Activated naive CD4-positive, alpha-beta T cell treated with Interleukin-2 at 50 U/mL for 16 hours (primary cell): ENCODE measurements around the gene SAFB.

Source experiments
- DNase-seq: peaks from one replicate; pipeline ENCODE4 v3.0.0-alpha.2; 2020

SAFB gene

GRCh38 chr19:5671600-5671999, 48.7 kb downstream of the SAFB start:
- no peak for DNase-seq

DNA sequence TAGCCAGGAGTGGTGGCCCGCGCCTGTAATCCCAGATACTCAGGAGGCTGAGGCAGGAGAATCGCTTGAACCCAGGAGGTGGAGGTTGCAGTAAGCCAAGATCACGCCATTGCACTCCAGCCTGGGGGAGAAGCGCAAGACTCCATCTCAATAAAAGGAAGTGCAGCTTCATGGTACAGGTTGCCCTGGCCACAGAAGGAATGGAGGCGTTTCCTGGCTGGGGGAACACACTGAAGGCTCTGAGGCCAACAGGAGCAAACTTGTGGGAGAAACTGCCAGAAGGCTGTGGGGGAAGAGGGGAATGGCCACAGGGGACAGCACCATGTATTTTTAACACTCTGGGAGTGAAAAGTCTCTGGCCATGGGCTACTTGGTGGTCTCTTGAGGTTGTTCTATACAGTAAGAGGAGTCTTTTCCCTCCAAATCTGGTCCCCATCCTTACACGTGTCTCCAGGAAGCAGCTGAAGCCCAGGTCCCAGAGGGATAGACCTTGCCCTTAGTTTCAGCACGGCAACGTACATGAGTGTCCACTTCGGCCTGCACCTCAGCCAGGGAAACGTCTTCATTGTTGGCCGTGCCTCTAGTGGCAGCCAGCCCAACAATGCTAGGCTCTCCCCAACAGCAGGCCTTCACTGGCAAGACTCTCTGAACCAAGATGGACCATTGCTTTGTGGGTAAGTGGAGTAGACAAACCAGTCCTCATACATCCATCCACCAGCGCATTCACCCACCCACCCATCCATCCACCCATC, 50.0 kb downstream of the SAFB start:
- DNase-seq, result no peak

- DNase-seq, result no peak
Observed at GRCh38 chr19:5673752-5674151, 50.9 kb downstream of the SAFB start.

DNA sequence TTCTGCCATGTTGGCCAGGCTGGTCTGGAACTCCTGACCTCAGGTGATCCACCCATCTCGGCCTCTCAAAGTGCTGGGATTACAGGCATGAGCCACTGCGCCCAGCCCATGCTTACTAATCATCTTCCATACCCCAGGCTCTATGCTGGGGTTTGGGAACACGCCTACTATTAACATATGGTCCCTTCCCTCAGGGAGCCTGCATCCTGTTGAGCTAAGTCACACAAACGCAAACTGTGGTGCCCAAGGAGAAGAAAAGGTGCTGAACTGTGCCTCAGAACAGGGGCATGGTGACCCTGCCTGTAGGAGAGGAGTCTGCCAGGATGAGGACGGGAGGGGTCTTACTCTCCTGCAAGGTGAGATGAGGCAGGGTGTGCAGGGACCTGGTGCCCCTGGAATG, 51.8 kb downstream of the SAFB start:
- no peak for DNase-seq

DNA sequence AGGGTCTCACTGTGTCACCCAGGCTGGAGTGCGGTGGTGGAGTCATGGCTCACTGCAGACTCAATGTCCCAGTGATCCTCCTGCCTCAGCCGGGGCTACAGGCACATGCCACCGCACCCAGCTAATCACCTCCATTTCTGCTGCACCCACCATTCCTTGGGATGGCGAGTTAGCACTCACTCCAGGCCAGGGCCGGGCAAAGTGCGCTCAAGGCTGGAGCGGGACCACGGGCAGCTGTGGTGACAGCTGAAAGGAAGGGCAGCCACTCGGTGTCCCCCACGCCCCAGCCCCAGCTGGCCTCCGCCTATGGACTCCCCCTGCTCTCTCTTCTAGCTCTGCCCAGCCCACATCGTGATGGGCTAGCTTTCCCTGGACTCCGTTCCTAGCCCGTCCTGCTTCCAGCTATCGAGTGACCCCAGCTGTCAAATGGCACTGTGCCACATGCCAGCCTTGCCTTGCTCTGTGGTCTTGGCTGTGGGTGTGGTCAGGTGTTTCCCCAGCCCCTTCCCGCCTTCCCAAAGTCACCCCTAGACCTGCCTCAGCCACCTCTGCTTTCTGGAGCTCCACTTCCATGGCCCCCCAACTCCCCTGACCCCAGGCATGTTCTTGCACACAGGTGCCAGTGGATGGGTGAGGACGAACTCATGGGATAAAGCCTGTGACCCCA, 53.4 kb downstream of the SAFB start:
- no peak for DNase-seq

DNA sequence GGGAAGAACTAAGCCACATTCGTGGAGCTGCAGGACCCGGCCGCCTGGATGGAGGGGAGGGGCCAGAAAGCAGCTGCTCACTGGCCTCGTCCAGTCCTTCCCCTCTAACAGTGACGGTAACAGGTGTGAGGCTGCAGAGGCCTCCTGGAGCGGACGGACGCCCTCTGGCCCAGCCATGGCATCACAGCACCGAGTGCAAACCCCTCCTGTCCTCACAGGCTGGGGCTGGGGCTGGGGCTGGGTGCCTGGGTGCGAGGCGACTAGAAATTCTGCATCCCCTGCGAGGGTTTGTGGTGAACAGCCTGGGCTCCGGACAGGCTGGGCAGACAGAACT, 53.9 kb downstream of the SAFB start:
- no peak for DNase-seq

DNA sequence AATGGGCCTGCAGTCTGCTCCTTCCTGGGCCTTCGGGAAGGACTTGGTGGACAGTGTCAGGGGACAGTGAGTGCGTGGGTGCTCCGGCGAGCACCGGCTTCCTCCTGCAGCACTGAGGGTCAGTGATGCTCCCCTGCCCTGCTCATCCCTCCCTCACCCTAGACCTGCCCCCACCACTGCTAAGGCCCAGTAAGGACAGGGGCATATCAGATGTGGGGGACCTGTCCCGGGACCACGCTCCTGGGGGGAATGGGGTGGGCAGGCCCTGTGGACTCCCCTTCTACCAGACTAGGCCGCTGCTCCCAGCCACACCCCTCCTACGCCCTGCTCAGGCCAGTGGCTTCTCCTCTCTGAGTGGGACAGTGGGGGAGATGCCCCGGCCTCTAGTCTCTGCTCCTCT, 54.3 kb downstream of the SAFB start:
- DNase-seq, result no peak

DNA sequence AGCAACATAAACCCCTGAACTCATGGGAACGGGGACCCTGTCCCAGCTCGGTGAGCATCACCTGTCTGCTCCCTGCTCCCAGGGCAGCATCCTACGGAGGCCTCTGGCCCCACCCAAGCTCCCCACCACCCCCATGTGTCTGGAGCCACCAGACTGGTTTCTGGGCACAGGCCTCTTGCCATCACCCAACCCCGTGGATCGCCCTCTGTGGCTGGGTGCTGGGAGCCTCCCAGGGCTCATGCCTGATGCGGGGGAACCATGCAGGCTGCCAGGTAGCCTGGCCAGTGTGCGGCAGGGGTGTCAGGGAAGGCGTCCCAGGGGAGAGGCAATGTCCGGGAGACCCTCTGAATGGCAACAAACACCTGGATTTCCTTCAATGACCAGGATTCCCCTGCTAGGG, 54.7 kb downstream of the SAFB start:
- no peak for DNase-seq

DNA sequence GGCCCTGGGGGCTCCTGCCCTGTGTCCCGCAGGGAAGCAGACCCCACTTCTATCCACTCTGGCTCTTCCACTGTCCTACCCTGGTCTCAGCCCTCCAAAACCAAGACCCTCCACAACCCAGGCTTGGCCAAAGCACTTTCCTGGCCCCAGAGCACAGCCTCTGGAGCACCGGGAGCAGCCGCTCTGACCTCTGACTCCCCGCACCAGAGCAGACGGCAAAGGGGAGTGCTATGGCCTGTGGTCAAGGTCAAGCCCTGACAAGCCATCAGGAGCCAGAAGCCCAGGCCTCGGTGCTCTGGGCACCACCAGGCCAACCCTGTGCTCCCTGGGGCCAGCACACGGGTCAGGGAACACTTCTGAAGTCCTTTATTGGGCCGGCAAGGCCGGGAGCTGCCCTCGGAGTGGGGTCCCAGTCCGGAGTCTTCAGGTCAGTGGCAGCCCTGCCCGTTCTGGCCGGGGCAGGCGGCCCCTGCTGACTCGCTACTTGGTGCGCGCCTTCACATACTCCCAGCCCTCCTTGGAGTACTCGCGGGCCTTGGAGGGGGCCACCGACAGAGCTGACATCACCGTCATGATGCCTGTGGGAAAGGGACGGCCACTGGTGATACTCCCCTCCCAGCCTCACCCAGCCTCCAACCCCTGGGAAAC, 55.3 kb downstream of the SAFB start:
- DNase-seq, result no peak

DNA sequence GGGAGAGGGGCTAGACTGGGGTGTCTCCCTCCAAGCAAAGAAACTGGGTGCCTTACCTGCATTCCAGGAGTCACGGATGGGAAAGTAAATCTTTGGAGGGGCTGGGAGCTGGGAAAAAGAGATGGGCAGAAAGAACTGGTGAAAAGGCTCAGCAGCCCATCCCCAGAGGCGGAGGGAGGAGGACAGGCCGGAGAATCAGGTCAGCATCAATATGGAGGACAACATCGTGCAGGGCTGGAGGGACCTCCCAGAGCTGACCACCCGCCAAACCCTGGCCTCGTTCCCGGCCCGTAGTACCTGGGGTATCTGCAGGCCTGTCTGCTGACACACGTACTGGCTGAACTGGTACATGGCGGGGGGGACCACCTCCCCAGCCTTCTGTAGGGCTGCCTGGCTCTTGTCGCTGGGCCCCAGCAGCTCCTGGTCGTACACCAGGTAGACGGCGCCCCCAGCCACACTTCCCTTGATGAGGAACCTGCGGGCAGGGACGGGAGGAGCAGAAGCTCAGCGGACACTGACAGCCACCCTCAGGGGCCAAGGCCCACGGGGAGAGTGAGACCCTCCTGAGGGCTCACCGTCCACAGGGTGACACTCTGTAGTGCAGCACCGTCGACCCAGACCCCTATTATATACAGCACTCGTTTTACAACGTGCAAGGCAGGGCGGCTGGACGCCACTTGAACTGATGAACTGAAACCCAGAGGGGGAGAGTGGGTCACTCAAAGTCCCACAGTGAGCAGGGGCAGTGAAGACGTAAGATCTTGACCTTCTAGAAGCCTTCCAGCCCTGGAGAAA, 56.6 kb downstream of the SAFB start:
- no peak for DNase-seq

DNA sequence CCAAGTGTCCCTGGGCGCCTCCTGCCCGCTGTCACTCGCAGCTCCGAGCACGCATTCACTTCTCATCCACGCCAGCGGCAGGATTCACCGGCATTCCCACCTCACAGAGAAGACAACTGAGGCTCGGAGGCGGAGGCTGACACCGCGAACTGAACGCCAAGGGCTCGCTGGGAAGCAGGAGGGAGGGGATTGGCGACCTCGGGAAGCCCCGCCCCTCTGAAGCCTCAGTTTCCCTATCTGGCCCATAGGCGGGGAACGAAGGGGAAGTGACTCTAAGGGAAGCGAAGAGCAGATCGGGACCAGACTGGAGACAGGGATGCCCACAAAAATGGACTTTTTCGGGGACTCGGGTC, 57.2 kb downstream of the SAFB start:
- no peak for DNase-seq

DNA sequence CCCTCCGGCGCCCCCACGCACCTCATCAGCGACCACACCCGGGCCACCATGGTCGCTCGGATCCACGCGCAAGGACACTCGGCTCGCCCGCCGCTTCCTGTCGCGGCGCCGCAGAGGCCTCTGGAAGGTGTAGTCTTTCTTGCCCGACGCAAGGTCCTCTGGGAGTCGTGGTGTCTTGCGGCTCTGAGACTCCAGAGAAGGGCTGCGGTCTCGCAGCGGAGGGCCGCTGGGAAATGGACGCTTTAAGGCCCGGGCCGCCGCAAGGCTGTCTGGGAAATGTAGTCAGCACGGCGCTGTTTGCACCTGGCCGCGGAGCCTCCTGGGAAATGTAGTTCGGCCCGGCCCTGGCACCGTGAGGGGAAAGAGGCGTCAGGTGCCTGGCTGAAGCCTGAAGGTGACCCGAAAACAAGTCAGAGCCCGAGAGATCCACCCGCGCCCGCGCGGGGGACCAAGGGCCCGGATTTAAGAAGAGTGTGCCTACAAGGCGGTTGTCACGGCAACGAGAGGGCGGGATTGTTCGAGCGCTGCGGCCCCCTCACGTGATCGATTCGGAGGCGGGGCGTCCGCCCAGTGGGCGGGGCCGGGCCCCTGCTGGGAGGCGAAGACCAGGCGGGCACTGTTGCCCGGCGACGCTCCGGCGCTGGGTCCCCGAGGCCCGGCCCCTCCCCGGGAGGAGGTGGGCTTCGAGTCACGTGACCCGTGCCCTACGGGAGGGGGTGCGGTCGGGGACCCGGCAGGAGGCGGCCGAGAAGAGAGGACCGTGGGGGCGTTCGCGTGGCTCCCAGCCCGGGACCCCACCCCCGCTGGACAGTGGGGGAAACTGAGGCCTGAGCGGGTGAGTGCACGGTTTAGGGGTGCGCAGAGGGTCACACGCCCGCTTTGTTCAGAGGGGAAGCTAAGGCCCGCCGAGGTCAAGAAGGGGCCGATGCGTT, 57.8 kb downstream of the SAFB start, which contains the start of the genes HSD11B1L and MICOS13:
Gene HSD11B1L, plus strand, starts transcription at position 591 of the 932 bp plus-strand sequence. CDS start 3,806 bp downstream, outside the sequence.
Gene MICOS13, minus strand, starts transcription at position 80 of the 932 bp plus-strand sequence. Its CDS starts 30 bp downstream, at position 50.
- peak; percentile 98 for DNase-seq

GRCh38 chr19:5681391-5682106, 58.7 kb downstream of the SAFB start:
- DNase-seq, result no peak

DNA sequence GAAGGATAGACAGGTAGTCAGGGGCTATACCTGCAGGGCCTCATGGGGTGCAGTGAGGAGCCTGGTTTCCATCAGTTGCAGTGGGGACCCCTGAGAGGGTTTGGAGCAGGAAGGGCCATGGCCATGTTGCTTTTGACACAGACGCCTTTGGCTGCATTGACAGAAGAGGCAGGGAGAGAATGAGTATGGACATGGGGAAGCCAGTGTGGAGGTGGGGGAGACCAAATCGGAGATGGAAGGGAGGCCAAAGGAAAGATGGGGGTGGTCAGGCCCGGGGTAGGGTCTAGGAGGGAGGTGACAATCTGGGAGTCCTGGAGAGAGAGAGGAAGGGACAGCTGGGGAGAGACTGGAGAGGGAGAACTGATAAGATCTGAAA, 59.2 kb downstream of the SAFB start:
- DNase-seq, result no peak

DNA sequence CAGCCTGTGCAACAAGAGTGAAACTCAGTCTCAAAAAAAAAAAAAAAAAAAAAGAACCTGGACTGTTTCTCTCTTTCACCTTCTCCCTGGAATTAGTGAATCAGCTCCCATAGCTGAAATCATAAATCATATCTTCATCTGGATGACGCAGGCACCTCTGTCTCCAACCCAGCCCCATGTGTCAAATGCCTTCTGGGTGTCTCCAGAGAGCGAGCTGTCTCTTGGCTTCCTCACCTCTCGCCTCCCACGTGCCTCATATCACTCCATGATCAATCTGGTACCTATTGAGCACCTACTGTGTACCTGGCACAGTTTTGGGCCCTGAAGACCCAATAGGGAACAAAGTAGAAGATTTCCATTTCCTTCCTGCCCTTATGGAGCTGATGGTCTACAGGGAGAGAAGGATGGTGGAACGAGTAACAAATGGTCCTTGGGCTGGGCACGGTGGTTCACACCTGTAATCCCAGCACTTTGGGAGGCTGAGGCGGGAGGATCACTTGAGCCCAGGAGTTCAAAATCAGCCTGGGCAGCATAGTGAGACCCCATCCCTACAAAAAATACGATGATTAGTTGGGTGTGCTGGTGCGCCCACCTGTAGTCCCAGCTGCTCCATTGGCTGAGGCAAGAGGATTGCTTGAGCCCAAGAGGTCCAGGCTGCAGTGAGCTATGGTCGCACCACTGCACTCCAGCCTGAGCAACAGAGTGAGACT, 60.4 kb downstream of the SAFB start:
- DNase-seq, result no peak

DNA sequence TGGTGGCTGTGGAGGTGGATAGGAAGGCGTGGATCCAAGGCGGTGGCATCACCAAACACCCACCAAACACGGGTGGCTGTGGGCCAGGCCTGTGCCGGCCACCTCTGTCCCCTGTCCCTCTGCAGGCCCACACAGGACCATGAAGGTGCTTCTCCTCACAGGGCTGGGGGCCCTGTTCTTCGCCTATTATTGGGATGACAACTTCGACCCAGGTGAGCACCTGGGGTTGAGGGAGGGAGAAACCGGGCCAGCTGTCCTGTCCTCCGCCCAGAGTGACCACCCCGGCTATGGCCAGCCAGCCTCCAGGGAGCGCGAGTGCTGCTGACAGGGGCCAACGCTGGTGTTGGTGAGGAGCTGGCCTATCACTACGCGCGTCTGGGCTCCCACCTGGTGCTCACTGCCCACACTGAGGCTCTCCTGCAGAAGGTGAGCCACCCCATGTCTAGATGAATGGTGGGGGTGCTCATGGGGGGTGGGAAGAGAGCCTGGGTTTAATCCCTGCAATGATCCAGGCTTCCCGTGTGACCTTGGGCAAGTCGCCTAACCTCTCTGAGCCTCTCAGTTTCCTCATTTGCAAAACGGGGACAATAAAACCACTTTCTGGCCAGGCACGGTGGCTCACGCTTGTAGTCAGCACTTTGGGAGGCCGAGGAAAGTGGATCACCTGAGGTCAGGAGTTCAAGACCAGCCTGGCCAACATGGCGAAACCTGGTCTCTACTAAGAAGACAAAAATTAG, 62.0 kb downstream of the SAFB start:
- DNase-seq, result no peak

DNA sequence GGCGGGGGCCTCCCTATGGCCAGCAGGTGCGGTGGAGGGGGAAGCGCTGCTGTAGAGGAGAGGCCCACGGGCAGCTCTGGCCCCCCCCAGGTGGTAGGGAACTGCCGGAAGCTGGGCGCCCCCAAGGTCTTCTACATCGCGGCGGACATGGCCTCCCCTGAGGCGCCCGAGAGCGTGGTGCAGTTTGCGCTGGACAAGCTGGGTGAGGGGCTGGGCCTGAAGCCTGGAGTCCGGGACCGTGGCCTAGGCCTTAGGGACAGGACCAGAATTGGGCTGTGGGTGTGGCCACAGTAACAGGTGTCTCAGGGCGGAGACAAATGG, 63.4 kb downstream of the SAFB start:
- DNase-seq, result no peak

DNA sequence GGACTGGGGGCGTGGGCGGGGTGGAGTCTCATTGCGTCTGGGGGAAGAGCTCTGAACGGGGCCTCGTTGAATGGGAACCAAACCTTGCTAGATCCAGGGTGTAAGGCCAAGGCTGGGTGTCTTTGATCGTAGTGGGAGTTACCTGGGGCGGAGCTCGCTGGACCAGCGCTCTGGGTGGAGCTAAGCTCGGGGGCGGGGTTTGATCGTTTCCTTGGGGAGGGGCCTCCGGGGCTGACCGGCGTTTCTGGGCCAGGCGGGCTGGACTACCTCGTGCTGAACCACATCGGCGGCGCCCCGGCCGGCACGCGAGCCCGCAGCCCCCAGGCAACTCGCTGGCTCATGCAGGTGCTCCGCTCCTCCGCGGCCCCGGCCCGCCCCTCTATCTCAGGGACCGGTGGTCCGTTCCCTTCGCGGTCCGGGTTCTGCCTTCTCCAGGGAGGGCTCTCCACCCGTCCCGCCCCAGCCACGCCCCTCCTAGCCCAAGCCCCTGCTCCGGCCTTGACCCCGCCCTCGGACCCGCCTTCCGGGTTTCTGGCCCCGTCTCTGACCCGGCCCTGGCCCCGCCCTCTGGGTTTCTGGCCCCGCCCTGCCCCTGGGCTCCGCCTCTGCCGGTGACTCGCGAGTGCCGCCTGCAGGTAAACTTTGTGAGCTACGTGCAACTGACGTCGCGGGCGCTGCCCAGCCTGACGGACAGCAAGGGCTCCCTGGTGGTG, 63.9 kb downstream of the SAFB start:
- DNase-seq, result peak; percentile 97

DNA sequence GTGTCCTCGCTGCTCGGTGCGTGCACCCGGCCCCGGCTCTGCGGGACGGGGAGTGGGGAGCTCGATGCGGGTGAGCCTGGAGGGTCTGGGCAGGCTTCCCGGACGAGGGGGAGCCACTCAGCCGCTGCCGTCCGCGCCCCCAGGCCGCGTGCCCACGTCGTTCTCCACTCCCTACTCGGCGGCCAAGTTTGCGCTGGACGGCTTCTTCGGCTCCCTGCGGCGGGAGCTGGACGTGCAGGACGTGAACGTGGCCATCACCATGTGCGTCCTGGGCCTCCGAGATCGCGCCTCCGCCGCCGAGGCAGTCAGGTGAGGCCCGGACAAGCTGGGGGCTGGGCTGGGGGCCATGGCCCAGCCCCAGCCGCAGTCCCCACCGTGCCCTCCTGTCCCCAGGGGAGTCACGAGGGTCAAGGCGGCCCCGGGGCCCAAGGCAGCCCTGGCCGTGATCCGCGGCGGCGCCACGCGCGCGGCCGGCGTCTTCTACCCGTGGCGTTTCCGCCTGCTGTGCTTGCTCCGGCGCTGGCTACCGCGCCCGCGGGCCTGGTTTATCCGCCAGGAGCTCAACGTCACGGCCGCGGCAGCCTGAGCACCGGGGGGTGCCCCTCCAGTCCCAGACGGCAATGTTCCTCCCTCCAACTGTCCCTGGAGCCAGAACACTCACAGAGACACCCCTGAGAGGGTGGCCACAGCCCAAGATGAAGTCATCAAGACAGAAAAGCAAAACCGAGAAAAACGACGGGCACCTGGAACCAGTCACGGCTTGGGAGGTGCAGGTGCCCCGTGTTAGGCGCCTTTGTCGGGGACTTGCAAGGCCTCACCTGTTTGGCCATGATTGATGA, 64.7 kb downstream of the SAFB start:
- no peak for DNase-seq
